GM10266 (cell line): ENCODE data around the gene MTCL1.

Experiments
- DNase-seq: peaks from one replicate; pipeline ENCODE4 v3.0.0; 2012; ENCODE audit errors: extremely low spot score
- CTCF ChIP-seq: IDR thresholded peaks from 2 replicates; pipeline ENCODE4 v1.5.1; 2012; ENCODE audit warnings: mild to moderate bottlenecking, low read depth; ENCODE audit not compliant: control insufficient read depth, insufficient read depth; ENCODE audit errors: missing control alignments

MTCL1 gene

GRCh38 chr18:8800445-8800844, 95.1 kb downstream of the MTCL1 start:
- TF ChIP-seq CTCF, result no peak
- DNase-seq, result no peak

GRCh38 chr18:8800876-8801262, 95.5 kb downstream of the MTCL1 start:
- no peak for TF ChIP-seq CTCF

GRCh38 chr18:8801263-8801901, 96.0 kb downstream of the MTCL1 start:
- no peak for TF ChIP-seq CTCF
- DNase-seq, result no peak

More at GRCh38 chr18:8800876-8801262, 95.5 kb downstream of the MTCL1 start:
- DNase-seq, result no peak

GRCh38 chr18:8802017-8802672, 96.8 kb downstream of the MTCL1 start:
- DNase-seq, result no peak
- no peak for TF ChIP-seq CTCF

GRCh38 chr18:8803063-8803795, 97.9 kb downstream of the MTCL1 start:
- no peak for DNase-seq

GRCh38 chr18:8803957-8804356, 98.6 kb downstream of the MTCL1 start:
- TF ChIP-seq CTCF, result no peak
- no peak for DNase-seq

More at GRCh38 chr18:8803063-8803795, 97.9 kb downstream of the MTCL1 start:
- TF ChIP-seq CTCF, result no peak

GRCh38 chr18:8805552-8805951, 100.2 kb downstream of the MTCL1 start:
- DNase-seq, result no peak
- no peak for TF ChIP-seq CTCF
